AG04449 (cell line): ENCODE measurements around the gene DENND1A.

Experiments
- CTCF ChIA-PET: fragments of 350-600 bp; formaldehyde crosslinking; extraction: SDS; loops from one replicate; lab custom pipeline; 2021; ENCODE audit warnings: antibody characterized with exemption; lab: Yijun Ruan, JAX
- POLR2A ChIA-PET: fragments of 400-600, 350-600 bp; formaldehyde crosslinking; extraction: SDS; loops from one replicate; lab custom pipeline; 2020; ENCODE audit warnings: antibody characterized with exemption, inconsistent platforms; lab: Yijun Ruan, JAX
- DNase-seq: peaks from one replicate; pipeline ENCODE4 v3.0.0-alpha.2; 2010; ENCODE audit warnings: low read depth, low spot score
- H3K4me3 ChIP-seq: 2 replicates; pipeline ENCODE4 v1.5.1; 2011; ENCODE audit warnings: low read depth, mild to moderate bottlenecking, control low read depth, low read length
- CTCF ChIP-seq: IDR thresholded peaks from one replicate; pipeline ENCODE4 v1.5.1; 2011; ENCODE audit warnings: mild to moderate bottlenecking, moderate library complexity, low read length, control low read depth, inconsistent platforms; ENCODE audit not compliant: insufficient read depth; ENCODE audit errors: missing control alignments

DENND1A gene

GRCh38 chr9:123686829-123687192 lies 243.1 kb downstream of the DENND1A start:
- DNase-seq, result no peak
- POLR2A ChIA-PET, result no interaction called here
- CTCF ChIA-PET, result interaction anchor here (1.6 kb wide), 1 partner anchor 9 kb away, joined by 6 read pairs; no protein-coding TSS in a partner anchor
- H3K4me3 ChIP-seq, result no peak overlapping the region
- no peak for TF ChIP-seq CTCF

- DNase-seq, result no peak
- POLR2A ChIA-PET, result no interaction called here
- CTCF ChIA-PET, result interaction anchor here (1.6 kb wide), 1 partner anchor 9 kb away, joined by 6 read pairs; no protein-coding TSS in a partner anchor
- no peak for TF ChIP-seq CTCF
- no peak overlapping the region for H3K4me3 ChIP-seq
Observed at GRCh38 chr9:123686131-123686828, 243.6 kb downstream of the DENND1A start.

GRCh38 chr9:123685489-123686083 lies 244.3 kb downstream of the DENND1A start:
- no peak for TF ChIP-seq CTCF
- ChIA-PET POLR2A (no interaction called here), CTCF (interaction anchor here (0.9 to 1.6 kb wide), 2 partner anchors 9 to 10 kb away, joined by 3 to 6 read pairs; no protein-coding TSS in a partner anchor)
- no peak for DNase-seq
- no peak overlapping the region for H3K4me3 ChIP-seq

GRCh38 chr9:123684393-123685149 lies 245.4 kb downstream of the DENND1A start:
- ChIA-PET CTCF (interaction anchor here (0.9 to 1.2 kb wide), 2 partner anchors 10 to 12 kb away, joined by 3 read pairs; no protein-coding TSS in a partner anchor), POLR2A (no interaction called here)
- no peak for TF ChIP-seq CTCF
- DNase-seq, result no peak
- H3K4me3 ChIP-seq, result no peak overlapping the region

GRCh38 chr9:123682746-123683145 lies 247.2 kb downstream of the DENND1A start:
- TF ChIP-seq CTCF, result no peak
- no peak overlapping the region for H3K4me3 ChIP-seq
- ChIA-PET POLR2A (no interaction called here), CTCF (interaction anchor here (1.6 kb wide), 1 partner anchor 16 kb away, joined by 3 read pairs; no protein-coding TSS in a partner anchor)
- DNase-seq, result no peak

- ChIA-PET CTCF (no interaction called here), POLR2A (no interaction called here)
- no peak overlapping the region for H3K4me3 ChIP-seq
- DNase-seq, result no peak
- no peak for TF ChIP-seq CTCF
Observed at GRCh38 chr9:123680352-123680751, 249.6 kb downstream of the DENND1A start.
